A549 (cell line): ENCODE data around the gene PPP3CB.

Source experiments
- CTCF ChIP-seq: fragments of >200 bp; sonication (Bioruptor Twin); formaldehyde crosslinking; IDR thresholded peaks from 3 replicates; pipeline ENCODE4 v1.5.1; 2016
- PBX3 ChIP-seq: IDR thresholded peaks from 2 replicates; pipeline ENCODE4 v1.6.1; 2012

DNA sequence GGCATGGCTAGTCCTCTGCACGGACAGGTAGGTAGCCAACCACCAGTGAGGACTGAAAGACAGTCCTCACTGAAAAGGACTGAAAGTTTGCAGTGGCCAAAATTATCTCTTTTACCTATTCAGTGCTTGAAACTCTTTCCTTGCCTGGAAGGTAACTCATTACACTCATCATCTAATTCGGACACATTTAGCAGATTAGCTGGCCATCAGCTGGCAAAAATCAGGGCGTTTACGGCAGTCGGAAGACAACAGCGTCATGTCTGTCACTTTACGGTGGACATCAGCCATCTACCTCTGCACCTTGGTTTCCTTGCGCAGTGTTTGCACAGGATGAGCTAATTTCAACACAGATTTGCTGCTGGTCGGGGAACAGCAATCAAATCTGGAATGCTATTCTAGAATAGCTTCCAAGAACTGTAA lies 82.7 kb downstream of the PPP3CB start:
- no peak for TF ChIP-seq CTCF
- no peak for TF ChIP-seq PBX3
